Loucy (cell line): Measurements from ENCODE around the gene NPFF.

ENCODE experiments used
- H2AFZ ChIP-seq: fragments of 200-600 bp; sonication (generic); 2 replicates; pipeline ENCODE4 v1.6.0; 2016; ENCODE audit warnings: antibody characterized with exemption, mild to moderate bottlenecking, low read length, moderate library complexity
- H3F3A ChIP-seq: fragments of 200-600 bp; 2 replicates; pipeline ENCODE4 v1.6.0; 2016; ENCODE audit warnings: antibody characterized with exemption, low read depth, mild to moderate bottlenecking
- H3K27me3 ChIP-seq: fragments of 200-600 bp; sonication (generic); 2 replicates; pipeline ENCODE4 v1.6.1; 2014; ENCODE audit warnings: low read length, mild to moderate bottlenecking; ENCODE audit not compliant: insufficient read depth, poor library complexity, severe bottlenecking
- H3K36me3 ChIP-seq: fragments of 200-600 bp; sonication (generic); 2 replicates; pipeline ENCODE4 v1.6.1; 2016; ENCODE audit warnings: low read length; ENCODE audit not compliant: insufficient read depth
- H3K4me1 ChIP-seq: fragments of 200-600 bp; sonication (generic); 2 replicates; pipeline ENCODE4 v1.5.1; 2014; ENCODE audit warnings: low read length, mild to moderate bottlenecking; ENCODE audit not compliant: insufficient read depth, poor library complexity, severe bottlenecking
- H3K4me2 ChIP-seq: fragments of 200-600 bp; sonication (generic); 2 replicates; pipeline ENCODE4 v1.6.0; 2014; ENCODE audit warnings: antibody characterized with exemption, low read length, low read depth, mild to moderate bottlenecking; ENCODE audit not compliant: poor library complexity, severe bottlenecking
- H3K4me3 ChIP-seq: fragments of 200-600 bp; sonication (generic); 2 replicates; pipeline ENCODE4 v1.5.1; 2014; ENCODE audit warnings: low read length, mild to moderate bottlenecking, mixed read lengths; ENCODE audit not compliant: poor library complexity, severe bottlenecking
- H3K79me2 ChIP-seq: fragments of 200-600 bp; sonication (generic); 2 replicates; pipeline ENCODE4 v1.6.1; 2014; ENCODE audit warnings: low read length; ENCODE audit not compliant: insufficient read depth
- H3K9ac ChIP-seq: fragments of 200-600 bp; sonication (generic); 2 replicates; pipeline ENCODE4 v1.6.0; 2014; ENCODE audit warnings: mild to moderate bottlenecking, low read depth, low read length, moderate library complexity; ENCODE audit not compliant: poor library complexity, severe bottlenecking
- H3K9me2 ChIP-seq: fragments of 200-600 bp; sonication (generic); replicated peaks from 2 replicates; pipeline ENCODE4 v1.6.1; 2016; ENCODE audit warnings: low read depth, low read length, mixed read lengths
- H3K9me3 ChIP-seq: fragments of 200-600 bp; sonication (generic); 2 replicates; pipeline ENCODE4 v1.6.1; 2014; ENCODE audit warnings: mild to moderate bottlenecking, antibody characterized with exemption, low read length, low read depth; ENCODE audit not compliant: insufficient read depth
- H4K20me1 ChIP-seq: fragments of 200-600 bp; sonication (generic); 2 replicates; pipeline ENCODE4 v1.6.0; 2014; ENCODE audit warnings: antibody characterized with exemption, low read length, mild to moderate bottlenecking; ENCODE audit not compliant: insufficient read depth, poor library complexity, severe bottlenecking
- EZH2phosphoT487 ChIP-seq: fragments of 200-600 bp; IDR thresholded peaks from 2 replicates; pipeline ENCODE4 v1.6.1; 2018; ENCODE audit warnings: antibody characterized with exemption, mild to moderate bottlenecking, moderate library complexity, borderline replicate concordance
- TF ChIP-seq, protein P1 (sequence below): fragments of 200-600 bp; sonication (generic); conservative IDR thresholded peaks from 2 replicates; pipeline ENCODE4 v1.5.1; 2014; ENCODE audit warnings: mild to moderate bottlenecking, antibody characterized with exemption, low read length

NPFF gene

DNA sequence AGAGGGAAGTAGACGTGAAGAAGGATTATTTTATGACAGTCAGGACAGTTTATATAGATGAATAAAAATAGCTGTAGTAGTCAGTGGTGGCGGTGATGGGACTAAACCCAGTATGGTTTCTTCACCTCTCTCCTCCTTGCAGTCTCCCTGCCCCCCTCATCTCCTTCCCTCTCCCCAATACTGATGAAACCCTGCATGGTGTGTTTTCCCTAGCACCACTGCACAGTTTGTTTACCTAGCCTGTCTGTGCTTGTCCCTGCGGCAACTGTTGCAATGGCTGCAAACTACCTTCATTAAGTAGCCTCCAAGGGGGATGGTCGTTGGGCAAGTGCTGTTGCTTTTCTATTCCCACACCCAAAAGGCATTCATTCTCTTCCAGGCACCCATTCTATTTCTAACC is 40.6 kb downstream of the NPFF start:
- no peak overlapping the region for H3K4me2 ChIP-seq
- peaks cover 3% of the 10 kb centered on the region for H3F3A ChIP-seq
- no peaks in the 10 kb centered on the region for H3K9me3 ChIP-seq
- peaks cover 84% of the 10 kb centered on the region for H3K79me2 ChIP-seq
- no peak overlapping the region for H2AFZ ChIP-seq
- no peaks in the 10 kb centered on the region for H3K9me2 ChIP-seq
- TF ChIP-seq, protein P1, sequence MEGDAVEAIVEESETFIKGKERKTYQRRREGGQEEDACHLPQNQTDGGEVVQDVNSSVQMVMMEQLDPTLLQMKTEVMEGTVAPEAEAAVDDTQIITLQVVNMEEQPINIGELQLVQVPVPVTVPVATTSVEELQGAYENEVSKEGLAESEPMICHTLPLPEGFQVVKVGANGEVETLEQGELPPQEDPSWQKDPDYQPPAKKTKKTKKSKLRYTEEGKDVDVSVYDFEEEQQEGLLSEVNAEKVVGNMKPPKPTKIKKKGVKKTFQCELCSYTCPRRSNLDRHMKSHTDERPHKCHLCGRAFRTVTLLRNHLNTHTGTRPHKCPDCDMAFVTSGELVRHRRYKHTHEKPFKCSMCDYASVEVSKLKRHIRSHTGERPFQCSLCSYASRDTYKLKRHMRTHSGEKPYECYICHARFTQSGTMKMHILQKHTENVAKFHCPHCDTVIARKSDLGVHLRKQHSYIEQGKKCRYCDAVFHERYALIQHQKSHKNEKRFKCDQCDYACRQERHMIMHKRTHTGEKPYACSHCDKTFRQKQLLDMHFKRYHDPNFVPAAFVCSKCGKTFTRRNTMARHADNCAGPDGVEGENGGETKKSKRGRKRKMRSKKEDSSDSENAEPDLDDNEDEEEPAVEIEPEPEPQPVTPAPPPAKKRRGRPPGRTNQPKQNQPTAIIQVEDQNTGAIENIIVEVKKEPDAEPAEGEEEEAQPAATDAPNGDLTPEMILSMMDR, result no peak
- no peak for TF ChIP-seq EZH2phosphoT487
- H3K9ac ChIP-seq, result no peak overlapping the region
- peaks cover 86% of the 10 kb centered on the region for H4K20me1 ChIP-seq
- no peaks in the 10 kb centered on the region for H3K27me3 ChIP-seq
- peaks cover 23% of the 10 kb centered on the region for H3K4me1 ChIP-seq
- no peak overlapping the region for H3K4me3 ChIP-seq
- H3K36me3 ChIP-seq, result peaks cover 99% of the 10 kb centered on the region

GRCh38 chr12:53465679-53466078 is 41.6 kb downstream of the NPFF start:
- H3K79me2 ChIP-seq, result peaks cover 86% of the 10 kb centered on the region
- H2AFZ ChIP-seq, result no peak overlapping the region
- peaks cover 32% of the 10 kb centered on the region for H3K4me1 ChIP-seq
- H3K4me2 ChIP-seq, result no peak overlapping the region
- peaks cover 90% of the 10 kb centered on the region for H4K20me1 ChIP-seq
- no peak for TF ChIP-seq EZH2phosphoT487
- TF ChIP-seq, protein P1, result no peak
- peaks cover 100% of the 10 kb centered on the region for H3K36me3 ChIP-seq
- H3K9ac ChIP-seq, result no peak overlapping the region
- H3K4me3 ChIP-seq, result no peak overlapping the region
- H3K27me3 ChIP-seq, result no peaks in the 10 kb centered on the region
- peaks cover 3% of the 10 kb centered on the region for H3F3A ChIP-seq
- H3K9me3 ChIP-seq, result no peaks in the 10 kb centered on the region
- no peaks in the 10 kb centered on the region for H3K9me2 ChIP-seq

- H3K27me3 ChIP-seq, result no peaks in the 10 kb centered on the region
- H3K9me2 ChIP-seq, result no peaks in the 10 kb centered on the region
- H3K9ac ChIP-seq, result no peak overlapping the region
- H3F3A ChIP-seq, result peaks cover 3% of the 10 kb centered on the region
- peaks cover 100% of the 10 kb centered on the region for H3K36me3 ChIP-seq
- no peak overlapping the region for H3K4me2 ChIP-seq
- peaks cover 91% of the 10 kb centered on the region for H4K20me1 ChIP-seq
- TF ChIP-seq, protein P1, result no peak
- TF ChIP-seq EZH2phosphoT487, result no peak
- H3K4me3 ChIP-seq, result no peak overlapping the region
- H2AFZ ChIP-seq, result no peak overlapping the region
- H3K4me1 ChIP-seq, result peaks cover 41% of the 10 kb centered on the region
- H3K9me3 ChIP-seq, result no peaks in the 10 kb centered on the region
- peaks cover 90% of the 10 kb centered on the region for H3K79me2 ChIP-seq
Measured at GRCh38 chr12:53464685-53465418, 42.4 kb downstream of the NPFF start.
